ENCODE data around the gene HLA-DPB1.

GRCh38 chr6:33040157-33040556 lies 35.6 kb upstream of the HLA-DPB1 start:
- TF ChIP-seq, protein P1, sequence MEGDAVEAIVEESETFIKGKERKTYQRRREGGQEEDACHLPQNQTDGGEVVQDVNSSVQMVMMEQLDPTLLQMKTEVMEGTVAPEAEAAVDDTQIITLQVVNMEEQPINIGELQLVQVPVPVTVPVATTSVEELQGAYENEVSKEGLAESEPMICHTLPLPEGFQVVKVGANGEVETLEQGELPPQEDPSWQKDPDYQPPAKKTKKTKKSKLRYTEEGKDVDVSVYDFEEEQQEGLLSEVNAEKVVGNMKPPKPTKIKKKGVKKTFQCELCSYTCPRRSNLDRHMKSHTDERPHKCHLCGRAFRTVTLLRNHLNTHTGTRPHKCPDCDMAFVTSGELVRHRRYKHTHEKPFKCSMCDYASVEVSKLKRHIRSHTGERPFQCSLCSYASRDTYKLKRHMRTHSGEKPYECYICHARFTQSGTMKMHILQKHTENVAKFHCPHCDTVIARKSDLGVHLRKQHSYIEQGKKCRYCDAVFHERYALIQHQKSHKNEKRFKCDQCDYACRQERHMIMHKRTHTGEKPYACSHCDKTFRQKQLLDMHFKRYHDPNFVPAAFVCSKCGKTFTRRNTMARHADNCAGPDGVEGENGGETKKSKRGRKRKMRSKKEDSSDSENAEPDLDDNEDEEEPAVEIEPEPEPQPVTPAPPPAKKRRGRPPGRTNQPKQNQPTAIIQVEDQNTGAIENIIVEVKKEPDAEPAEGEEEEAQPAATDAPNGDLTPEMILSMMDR (IDR thresholded peaks at IDR 0.05), result no peak
- TF ChIP-seq POLR2A (IDR thresholded peaks at IDR 0.05), result no peak

Measured in thyroid gland (tissue), 4 donors.